GM13976 (cell line): ENCODE measurements around the gene ATXN1.

Source experiments
- DNase-seq: peaks from one replicate; pipeline ENCODE4 v3.0.0; 2012; ENCODE audit warnings: low spot score
- in situ Hi-C: fragments of 300-500 bp; cut with MboI; formaldehyde crosslinking; loops from one replicate; pipeline ENCODE4 v1.12.0; 2022; ENCODE audit warnings: low sequenced_read_pairs, mixed read lengths, inconsistent platforms; ENCODE audit not compliant: unreplicated experiment
- TF ChIP-seq, protein P1 (sequence below): IDR thresholded peaks from 2 replicates; pipeline ENCODE4 v1.5.1; 2012; ENCODE audit warnings: borderline replicate concordance, mild to moderate bottlenecking; ENCODE audit not compliant: insufficient read depth; ENCODE audit errors: extremely low read depth, missing control alignments, control extremely low read depth

Gene ATXN1

GRCh38 chr6:16369140-16369745 is 392.0 kb downstream of the ATXN1 start:
- in situ Hi-C loops = no loop called here
- DNase-seq = no peak
- TF ChIP-seq, protein P1, sequence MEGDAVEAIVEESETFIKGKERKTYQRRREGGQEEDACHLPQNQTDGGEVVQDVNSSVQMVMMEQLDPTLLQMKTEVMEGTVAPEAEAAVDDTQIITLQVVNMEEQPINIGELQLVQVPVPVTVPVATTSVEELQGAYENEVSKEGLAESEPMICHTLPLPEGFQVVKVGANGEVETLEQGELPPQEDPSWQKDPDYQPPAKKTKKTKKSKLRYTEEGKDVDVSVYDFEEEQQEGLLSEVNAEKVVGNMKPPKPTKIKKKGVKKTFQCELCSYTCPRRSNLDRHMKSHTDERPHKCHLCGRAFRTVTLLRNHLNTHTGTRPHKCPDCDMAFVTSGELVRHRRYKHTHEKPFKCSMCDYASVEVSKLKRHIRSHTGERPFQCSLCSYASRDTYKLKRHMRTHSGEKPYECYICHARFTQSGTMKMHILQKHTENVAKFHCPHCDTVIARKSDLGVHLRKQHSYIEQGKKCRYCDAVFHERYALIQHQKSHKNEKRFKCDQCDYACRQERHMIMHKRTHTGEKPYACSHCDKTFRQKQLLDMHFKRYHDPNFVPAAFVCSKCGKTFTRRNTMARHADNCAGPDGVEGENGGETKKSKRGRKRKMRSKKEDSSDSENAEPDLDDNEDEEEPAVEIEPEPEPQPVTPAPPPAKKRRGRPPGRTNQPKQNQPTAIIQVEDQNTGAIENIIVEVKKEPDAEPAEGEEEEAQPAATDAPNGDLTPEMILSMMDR = no peak

GRCh38 chr6:16367571-16367970 is 393.7 kb downstream of the ATXN1 start:
- TF ChIP-seq, protein P1 = no peak
- DNase-seq = no peak
- in situ Hi-C loops = no loop called here

DNA sequence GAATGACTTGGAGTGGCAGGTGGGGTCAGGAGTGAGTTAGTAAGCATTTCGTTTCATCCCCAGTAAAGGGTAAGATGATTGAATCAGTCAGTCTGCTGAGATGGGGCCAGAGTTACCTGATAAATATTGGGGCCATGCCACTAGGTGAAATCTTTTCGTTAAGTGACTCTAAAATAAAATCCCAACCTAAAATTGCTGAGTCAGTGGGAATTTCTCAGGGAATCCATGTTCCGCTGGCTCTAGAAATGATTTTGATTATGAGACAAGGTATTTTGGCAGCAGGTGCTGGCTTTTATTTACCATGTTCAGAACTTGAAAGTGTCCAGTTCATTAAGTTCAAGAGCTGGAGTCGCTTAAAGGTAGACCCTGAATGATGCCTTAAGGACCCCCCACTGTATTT is 397.5 kb downstream of the ATXN1 start:
- in situ Hi-C loops = no loop called here
- DNase-seq = no peak
- TF ChIP-seq, protein P1 = no peak

- no peak for DNase-seq
- in situ Hi-C loops = no loop called here
- TF ChIP-seq, protein P1 = no peak
Observed at GRCh38 chr6:16362819-16363589, 398.3 kb downstream of the ATXN1 start.

DNA sequence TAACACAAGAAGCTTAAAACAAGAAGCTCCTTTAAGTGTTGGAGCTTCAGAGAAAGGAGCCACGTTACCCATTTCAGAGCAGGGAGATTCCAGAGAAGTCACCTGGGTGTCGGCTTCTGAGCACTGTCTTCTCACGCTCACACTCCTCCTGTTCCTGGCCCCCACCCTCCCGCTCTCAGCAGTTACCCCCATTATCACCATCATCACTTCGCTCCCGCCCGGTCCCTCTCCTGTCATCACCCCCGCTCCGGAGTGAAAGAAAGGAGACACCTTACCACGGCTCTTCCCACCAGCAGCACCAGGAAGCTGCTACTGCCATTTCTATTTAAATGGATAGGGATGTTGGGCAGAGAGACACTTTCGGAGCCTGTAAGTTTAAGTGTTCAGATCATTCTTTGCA is 399.0 kb downstream of the ATXN1 start:
- in situ Hi-C loops = no loop called here
- no peak for DNase-seq
- TF ChIP-seq, protein P1 = no peak

DNA sequence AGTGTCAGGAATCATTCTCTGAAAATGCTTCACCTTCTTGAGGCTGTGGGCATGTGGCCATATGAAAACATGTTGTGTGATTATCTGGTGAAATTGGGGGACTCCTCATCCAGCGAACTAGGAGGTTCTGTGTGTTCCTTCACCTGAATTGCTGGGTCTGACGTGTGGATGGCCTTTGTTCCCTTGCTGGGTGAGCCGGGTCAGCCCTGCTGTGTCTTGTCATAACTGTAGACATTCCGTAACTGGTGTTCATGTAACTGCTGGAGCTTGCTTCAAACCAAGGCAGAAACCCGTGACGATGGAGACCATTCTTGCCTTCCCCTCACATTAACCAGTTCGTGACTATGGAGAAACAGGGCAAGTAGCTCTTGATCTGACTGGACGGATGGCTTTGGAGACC is 399.4 kb downstream of the ATXN1 start:
- TF ChIP-seq, protein P1 = no peak
- in situ Hi-C loops = no loop called here

More for the DNA sequence above, 399.4 kb downstream of the ATXN1 start:
- no peak for DNase-seq
